GM12872 (cell line): ENCODE data around the gene ERC2.

Experiments
- TF ChIP-seq, protein P1 (sequence below): IDR thresholded peaks from 3 replicates; pipeline ENCODE4 v1.5.1; 2011; ENCODE audit warnings: low read depth, mild to moderate bottlenecking, low read length, moderate library complexity; ENCODE audit not compliant: insufficient read depth

Gene ERC2

GRCh38 chr3:55570271-55570711 is 898.0 kb downstream of the ERC2 start:
- TF ChIP-seq, protein P1, sequence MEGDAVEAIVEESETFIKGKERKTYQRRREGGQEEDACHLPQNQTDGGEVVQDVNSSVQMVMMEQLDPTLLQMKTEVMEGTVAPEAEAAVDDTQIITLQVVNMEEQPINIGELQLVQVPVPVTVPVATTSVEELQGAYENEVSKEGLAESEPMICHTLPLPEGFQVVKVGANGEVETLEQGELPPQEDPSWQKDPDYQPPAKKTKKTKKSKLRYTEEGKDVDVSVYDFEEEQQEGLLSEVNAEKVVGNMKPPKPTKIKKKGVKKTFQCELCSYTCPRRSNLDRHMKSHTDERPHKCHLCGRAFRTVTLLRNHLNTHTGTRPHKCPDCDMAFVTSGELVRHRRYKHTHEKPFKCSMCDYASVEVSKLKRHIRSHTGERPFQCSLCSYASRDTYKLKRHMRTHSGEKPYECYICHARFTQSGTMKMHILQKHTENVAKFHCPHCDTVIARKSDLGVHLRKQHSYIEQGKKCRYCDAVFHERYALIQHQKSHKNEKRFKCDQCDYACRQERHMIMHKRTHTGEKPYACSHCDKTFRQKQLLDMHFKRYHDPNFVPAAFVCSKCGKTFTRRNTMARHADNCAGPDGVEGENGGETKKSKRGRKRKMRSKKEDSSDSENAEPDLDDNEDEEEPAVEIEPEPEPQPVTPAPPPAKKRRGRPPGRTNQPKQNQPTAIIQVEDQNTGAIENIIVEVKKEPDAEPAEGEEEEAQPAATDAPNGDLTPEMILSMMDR = no peak

DNA sequence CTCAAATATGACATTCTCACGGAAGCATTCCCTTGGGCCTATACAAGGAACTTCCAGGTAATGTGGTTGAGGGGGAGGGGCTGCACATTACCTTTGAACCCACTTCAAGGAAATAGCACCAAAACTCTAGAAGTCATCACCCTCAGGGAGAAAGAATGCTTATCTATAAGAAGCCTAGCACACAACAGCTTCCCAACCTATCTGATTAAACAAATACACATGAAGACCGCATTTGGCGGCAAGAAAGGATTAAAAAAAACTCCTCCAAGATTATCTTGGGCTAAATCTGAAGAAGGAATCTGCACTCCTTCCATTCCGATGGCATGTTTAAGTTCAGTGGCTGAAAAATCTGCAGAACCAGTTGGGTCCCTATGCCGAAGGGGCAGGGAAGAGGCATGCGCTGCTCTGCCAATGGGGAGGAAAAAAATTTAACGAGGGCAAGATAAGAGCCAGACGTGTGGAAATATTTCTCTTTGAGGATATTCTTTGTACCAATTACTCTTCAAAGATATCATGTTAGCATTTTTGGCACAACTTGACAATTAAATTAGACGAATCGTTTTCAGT is 899.2 kb downstream of the ERC2 start:
- TF ChIP-seq, protein P1 = no peak

DNA sequence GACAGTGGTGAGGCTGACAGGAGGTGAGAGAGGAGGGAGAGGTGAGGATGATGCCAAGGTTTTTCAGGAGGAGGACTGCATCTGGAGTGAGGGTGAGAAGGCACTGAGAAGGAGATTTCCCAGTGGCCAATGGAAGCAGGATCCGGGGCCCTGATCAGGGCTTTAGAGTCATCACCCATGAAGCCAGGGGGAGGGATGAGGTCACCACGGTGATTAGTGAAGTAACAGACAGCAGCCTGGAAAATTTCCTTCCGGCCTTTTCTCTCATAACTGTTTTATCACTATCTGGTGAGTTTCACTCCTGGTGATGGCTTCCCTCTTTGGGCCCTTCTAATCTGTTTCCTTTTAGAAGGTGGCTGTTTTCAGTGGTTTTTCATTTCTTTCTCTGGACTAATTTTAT is 900.7 kb downstream of the ERC2 start:
- TF ChIP-seq, protein P1 = no peak

GRCh38 chr3:55567121-55567520 is 901.1 kb downstream of the ERC2 start:
- TF ChIP-seq, protein P1 = no peak

DNA sequence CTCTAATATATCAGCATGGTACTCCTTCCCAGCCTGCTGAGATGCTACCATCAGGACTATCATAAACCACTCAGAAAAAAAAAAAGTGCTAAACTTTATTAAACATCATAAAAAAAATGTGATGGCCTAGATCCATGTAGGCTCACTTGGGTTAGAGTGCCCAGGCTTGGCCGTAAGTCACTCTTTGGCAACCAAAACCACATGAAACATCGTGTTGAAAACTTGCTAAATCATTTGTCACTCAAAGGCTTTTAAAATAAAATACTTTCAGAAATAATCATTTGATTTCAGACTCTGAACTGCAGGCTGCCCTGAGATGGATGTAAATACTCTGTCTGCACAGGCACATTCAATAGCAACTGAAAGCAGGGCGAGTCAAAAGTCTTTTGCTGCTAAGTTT is 902.7 kb downstream of the ERC2 start:
- TF ChIP-seq, protein P1 = no peak

GRCh38 chr3:55564726-55565125 is 903.5 kb downstream of the ERC2 start:
- TF ChIP-seq, protein P1 = no peak

DNA sequence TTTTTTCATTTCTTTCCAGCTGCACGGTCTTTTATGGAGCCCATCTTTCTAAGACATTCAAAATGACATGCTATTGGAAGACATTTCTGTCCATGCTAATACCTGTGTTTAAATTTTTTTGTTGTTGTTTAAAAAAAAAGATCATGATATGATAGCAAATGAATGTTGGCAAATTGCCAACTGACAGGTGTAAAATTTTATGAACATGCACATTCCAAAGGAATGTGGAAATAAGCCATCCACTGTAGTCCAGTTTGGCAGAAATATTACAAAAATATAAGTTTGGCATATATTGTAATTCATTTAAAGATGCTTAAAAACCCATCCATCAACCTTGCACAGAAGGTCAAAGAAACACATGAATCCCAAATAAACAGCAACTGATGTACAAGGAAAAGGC is 905.6 kb downstream of the ERC2 start:
- TF ChIP-seq, protein P1 = no peak
